ENCODE results near the gene ZNF783.

DNA sequence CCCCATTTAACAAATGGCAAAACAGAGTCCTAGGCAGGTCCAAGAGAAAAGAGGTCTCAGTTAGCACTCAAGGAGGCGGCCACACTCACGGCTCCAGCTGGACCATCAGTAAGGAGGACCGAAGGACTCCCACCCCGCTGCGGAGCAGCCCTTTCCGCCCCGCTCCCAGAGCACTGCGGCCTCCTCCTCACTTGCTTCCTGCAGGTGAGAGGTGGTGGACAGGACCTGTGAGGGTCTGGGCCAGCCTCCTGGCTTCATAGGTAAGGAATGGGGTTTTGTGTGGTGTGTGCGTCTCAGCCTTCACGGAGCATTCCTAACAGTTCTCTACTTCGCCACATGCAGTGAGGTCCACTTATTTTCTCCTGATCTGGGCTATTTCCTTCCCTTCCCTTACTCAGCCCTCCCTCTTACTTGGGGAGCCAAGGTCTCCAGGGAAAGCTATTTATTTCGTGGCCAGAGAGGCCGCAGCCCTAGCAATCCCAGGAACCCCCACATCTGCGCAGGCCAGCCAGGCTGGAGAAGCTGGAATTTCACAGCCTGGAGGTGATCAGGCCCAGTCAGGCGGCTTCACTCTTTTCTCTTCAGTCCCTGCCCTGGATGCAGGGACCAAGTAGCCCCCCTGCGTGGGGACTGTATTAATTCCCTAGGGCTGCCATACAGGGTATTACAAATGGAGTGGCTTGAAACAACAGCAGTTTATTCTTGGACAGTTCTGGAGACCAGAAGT, 45.9 kb downstream of the ZNF783 start:
- TF ChIP-seq, protein P1, sequence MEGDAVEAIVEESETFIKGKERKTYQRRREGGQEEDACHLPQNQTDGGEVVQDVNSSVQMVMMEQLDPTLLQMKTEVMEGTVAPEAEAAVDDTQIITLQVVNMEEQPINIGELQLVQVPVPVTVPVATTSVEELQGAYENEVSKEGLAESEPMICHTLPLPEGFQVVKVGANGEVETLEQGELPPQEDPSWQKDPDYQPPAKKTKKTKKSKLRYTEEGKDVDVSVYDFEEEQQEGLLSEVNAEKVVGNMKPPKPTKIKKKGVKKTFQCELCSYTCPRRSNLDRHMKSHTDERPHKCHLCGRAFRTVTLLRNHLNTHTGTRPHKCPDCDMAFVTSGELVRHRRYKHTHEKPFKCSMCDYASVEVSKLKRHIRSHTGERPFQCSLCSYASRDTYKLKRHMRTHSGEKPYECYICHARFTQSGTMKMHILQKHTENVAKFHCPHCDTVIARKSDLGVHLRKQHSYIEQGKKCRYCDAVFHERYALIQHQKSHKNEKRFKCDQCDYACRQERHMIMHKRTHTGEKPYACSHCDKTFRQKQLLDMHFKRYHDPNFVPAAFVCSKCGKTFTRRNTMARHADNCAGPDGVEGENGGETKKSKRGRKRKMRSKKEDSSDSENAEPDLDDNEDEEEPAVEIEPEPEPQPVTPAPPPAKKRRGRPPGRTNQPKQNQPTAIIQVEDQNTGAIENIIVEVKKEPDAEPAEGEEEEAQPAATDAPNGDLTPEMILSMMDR (IDR thresholded peaks at IDR 0.05) = no peak
- TF ChIP-seq, protein P2, sequence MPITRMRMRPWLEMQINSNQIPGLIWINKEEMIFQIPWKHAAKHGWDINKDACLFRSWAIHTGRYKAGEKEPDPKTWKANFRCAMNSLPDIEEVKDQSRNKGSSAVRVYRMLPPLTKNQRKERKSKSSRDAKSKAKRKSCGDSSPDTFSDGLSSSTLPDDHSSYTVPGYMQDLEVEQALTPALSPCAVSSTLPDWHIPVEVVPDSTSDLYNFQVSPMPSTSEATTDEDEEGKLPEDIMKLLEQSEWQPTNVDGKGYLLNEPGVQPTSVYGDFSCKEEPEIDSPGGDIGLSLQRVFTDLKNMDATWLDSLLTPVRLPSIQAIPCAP (CRISPR knock-in tag; IDR thresholded peaks at IDR 0.05) = no peak
- TF ChIP-seq, protein P3, sequence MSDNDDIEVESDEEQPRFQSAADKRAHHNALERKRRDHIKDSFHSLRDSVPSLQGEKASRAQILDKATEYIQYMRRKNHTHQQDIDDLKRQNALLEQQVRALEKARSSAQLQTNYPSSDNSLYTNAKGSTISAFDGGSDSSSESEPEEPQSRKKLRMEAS (CRISPR knock-in tag; IDR thresholded peaks at IDR 0.05) = no peak
